ENCODE results near the gene PLCB1.

Gene PLCB1

DNA sequence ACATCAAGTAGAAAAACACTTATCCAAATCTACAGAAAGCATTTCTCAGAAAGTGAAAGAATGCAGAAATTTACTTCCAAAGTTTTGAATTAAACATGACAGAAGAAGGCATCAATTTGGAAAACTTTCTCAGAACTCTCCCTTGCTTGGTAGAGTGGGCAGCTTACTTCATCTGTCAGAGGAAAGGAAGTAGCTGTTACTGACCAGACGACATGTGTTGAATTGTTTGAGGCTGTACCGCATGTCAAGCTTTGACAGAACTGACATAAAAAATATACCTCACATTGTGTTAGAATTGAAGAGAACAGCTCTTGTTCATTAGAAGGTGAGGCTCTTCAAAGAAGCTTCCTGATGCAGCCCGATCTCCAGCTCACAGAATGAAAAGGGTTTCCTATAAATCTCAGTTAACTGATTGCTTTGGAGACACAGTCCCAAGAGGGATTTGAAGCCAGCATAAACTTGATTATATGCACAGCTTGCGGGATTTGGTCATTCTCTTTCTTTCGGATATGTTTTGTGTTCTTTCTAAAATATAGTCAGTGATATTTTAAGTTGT is 190.7 kb downstream of the PLCB1 start:
- H3K4me3 ChIP-seq (replicated peaks; ENCODE audit: low read depth, low read length) = no peak overlapping the region
- DNase-seq (ENCODE audit: low read depth) = no peak
- TF ChIP-seq, protein P1, sequence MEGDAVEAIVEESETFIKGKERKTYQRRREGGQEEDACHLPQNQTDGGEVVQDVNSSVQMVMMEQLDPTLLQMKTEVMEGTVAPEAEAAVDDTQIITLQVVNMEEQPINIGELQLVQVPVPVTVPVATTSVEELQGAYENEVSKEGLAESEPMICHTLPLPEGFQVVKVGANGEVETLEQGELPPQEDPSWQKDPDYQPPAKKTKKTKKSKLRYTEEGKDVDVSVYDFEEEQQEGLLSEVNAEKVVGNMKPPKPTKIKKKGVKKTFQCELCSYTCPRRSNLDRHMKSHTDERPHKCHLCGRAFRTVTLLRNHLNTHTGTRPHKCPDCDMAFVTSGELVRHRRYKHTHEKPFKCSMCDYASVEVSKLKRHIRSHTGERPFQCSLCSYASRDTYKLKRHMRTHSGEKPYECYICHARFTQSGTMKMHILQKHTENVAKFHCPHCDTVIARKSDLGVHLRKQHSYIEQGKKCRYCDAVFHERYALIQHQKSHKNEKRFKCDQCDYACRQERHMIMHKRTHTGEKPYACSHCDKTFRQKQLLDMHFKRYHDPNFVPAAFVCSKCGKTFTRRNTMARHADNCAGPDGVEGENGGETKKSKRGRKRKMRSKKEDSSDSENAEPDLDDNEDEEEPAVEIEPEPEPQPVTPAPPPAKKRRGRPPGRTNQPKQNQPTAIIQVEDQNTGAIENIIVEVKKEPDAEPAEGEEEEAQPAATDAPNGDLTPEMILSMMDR (IDR thresholded peaks at IDR 0.05; ENCODE audit: low read length, missing control alignments) = no peak

DNA sequence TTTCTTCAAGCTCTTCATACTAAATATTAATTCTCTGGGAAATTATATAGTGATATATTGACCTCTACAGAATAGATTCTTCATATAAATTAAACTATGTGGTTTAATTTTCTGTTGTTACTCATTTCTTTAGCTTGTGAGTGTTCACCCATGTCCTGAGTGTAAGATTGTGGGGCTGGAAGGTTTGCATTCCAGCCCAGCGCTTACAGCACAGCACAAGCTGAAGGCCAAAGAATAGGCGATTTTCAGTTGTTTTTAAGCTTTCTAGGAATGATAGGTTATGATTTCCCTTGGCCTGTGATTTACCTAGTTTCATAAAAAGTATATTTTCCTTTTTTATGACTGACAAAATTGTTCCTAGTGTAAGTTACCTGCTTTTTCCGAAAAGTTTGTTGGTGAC is 194.1 kb downstream of the PLCB1 start:
- no peak for DNase-seq (ENCODE audit: low read depth)
- TF ChIP-seq, protein P1 (IDR thresholded peaks at IDR 0.05; ENCODE audit: low read length, missing control alignments) = no peak
- no peak overlapping the region for H3K4me3 ChIP-seq (replicated peaks; ENCODE audit: low read depth, low read length)

DNA sequence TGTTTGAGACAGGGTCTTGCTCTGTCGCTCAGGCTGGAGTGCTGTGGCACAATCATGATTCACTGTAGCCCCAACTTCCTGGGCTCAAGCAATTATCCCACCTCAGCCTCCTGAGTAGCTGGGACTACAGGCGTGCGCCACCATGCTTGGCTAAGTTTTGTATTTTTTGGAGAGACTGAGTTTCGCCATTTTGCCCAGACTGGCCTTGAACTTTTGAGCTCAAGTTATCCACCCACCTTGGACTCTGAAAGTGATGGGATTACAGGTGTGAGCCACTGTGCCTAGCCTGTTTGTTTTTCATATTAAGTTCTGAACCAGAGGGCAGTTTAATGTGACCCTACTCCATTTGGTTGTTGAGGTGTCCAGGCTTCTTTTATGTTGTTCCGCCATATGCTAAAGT is 194.8 kb downstream of the PLCB1 start:
- DNase-seq (ENCODE audit: low read depth) = no peak
- H3K4me3 ChIP-seq (replicated peaks; ENCODE audit: low read depth, low read length) = no peak overlapping the region
- TF ChIP-seq, protein P1 (IDR thresholded peaks at IDR 0.05; ENCODE audit: low read length, missing control alignments) = no peak

DNA sequence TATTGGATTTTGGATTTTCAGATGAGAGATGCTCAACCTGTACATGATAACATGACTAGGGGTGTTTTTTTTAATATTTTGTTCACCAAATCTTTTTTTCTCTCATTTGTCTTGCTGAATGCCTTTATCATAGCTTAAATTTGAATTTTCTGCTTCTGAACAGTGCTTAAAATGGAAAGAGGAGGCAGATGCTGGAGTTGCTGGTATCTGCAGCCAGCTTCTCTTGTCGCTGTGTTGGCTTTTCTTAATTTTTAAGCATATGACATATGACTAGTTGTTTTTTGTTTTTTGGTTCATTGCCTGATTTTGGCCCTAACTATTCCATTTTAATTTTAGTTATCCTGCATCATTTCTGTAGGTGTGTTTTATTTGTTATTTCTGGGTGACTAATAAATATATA is 196.1 kb downstream of the PLCB1 start:
- no peak for DNase-seq (ENCODE audit: low read depth)
- TF ChIP-seq, protein P1 (IDR thresholded peaks at IDR 0.05; ENCODE audit: low read length, missing control alignments) = no peak
- no peak overlapping the region for H3K4me3 ChIP-seq (replicated peaks; ENCODE audit: low read depth, low read length)

DNA sequence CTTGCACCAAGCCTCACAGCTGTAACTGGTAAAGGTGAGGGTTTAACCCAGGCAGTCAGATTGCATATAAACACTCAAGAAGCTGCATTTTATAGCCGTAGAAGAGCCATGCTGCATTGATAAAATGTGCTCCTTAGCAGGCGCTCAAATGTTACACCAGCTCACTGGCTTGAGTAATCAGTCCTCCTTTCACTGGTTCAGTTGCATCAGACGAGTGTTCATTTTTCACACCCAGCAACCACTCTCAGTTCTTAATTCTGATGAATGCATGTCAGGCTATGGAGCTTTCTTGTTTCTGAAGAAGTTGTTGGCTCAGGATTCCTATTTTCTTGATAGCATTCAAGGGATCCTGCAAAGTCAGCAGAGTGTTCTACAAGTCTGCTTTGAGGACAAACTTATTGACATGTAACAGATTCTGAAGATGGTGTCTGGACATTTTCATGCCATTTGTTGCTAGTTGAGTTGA is 198.3 kb downstream of the PLCB1 start:
- TF ChIP-seq, protein P1 (IDR thresholded peaks at IDR 0.05; ENCODE audit: low read length, missing control alignments) = no peak

DNA sequence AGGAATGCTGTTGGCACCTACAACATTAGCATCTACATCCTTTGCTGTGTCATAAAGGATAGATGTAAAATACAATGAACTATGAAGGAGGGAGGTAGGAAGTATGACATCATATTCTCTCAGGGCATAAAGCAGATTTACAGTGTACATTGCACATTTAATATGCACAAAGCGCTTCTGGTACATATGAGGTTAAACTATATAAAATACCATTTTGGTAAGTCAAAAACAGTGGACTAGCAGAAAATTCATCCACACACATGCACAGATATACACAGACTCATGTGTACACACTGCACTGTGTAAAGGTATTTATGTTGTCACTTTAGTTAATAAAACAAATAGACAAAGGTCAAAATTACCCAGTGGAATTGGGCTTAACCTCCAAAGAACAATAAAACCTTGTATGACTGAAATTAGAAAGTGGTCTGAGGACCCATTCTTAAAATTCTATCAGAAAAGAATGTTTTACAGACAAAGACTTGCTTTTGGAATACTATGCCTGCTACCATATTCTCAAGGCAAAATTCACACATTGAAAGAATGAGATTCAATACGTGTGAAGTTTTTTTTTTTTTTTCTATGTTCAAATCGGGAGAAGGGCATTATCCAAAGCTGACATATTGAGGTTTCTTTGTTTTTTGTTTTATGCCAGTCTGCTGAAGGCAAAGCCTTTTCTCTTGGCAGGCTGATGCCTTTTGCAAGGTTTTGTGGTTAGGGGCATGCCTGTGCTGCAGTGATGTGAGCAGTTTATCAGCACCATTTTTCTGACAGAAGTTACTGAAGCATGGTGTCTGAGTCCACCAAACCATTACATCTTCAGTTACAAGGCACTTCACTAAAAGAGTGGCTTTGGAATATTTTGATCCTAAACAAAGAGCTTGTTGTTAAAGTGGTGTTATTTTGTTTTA is 199.0 kb downstream of the PLCB1 start:
- TF ChIP-seq, protein P1 (IDR thresholded peaks at IDR 0.05; ENCODE audit: low read length, missing control alignments) = no peak
- DNase-seq (ENCODE audit: low read depth) = peak; percentile 13
- no peak overlapping the region for H3K4me3 ChIP-seq (replicated peaks; ENCODE audit: low read depth, low read length)

More for the DNA sequence above, 198.3 kb downstream of the PLCB1 start:
- no peak overlapping the region for H3K4me3 ChIP-seq (replicated peaks; ENCODE audit: low read depth, low read length)
- DNase-seq (ENCODE audit: low read depth) = no peak

All from fibroblast of pulmonary artery (primary cell).